Measurements from ENCODE around the gene CEP78. TPM values are rescaled to one million over a fixed set of nuclear protein-coding genes. Genes with fewer than 3 reads are reported as not detected.

CEP78 gene
- total and polyA plus RNA-seq, 11 donors: 1.1 to 8.2 (median 3.3) TPM

GRCh38 chr9:78298046-78298765 is 62.3 kb downstream of the CEP78 start:
- no peak for DNase-seq
- Histone ChIP-seq H3K9me3 (no peaks in the 10 kb centered on the region), H3K27ac (no peak overlapping the region), H3K4me3 (peak overlapping the region in 10 of 12 donors; percentile 29 to 72 (median 56)), H3K4me1 (peaks cover 6 to 29% (median 19%) of the 10 kb centered on the region in 12 donors), H3K27me3 (peaks cover 0 to 49% (median 11%) of the 10 kb centered on the region in 9 donors), H3K36me3 (no peaks in the 10 kb centered on the region)
- TF ChIP-seq POLR2A (IDR thresholded peaks at IDR 0.05): no peak
- TF ChIP-seq, protein P1, sequence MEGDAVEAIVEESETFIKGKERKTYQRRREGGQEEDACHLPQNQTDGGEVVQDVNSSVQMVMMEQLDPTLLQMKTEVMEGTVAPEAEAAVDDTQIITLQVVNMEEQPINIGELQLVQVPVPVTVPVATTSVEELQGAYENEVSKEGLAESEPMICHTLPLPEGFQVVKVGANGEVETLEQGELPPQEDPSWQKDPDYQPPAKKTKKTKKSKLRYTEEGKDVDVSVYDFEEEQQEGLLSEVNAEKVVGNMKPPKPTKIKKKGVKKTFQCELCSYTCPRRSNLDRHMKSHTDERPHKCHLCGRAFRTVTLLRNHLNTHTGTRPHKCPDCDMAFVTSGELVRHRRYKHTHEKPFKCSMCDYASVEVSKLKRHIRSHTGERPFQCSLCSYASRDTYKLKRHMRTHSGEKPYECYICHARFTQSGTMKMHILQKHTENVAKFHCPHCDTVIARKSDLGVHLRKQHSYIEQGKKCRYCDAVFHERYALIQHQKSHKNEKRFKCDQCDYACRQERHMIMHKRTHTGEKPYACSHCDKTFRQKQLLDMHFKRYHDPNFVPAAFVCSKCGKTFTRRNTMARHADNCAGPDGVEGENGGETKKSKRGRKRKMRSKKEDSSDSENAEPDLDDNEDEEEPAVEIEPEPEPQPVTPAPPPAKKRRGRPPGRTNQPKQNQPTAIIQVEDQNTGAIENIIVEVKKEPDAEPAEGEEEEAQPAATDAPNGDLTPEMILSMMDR (IDR thresholded peaks at IDR 0.05): no peak
- no peak for ATAC-seq
- intact Hi-C loops (cut with DNase I): no loop called here
- WGBS, 4 donors: 8 to 10% (median 8%) methylated on average over 16 of the region's 16 CpGs

- no peak for DNase-seq
Measured at GRCh38 chr9:78300209-78300608, 64.3 kb downstream of the CEP78 start.

GRCh38 chr9:78301466-78301865 is 65.6 kb downstream of the CEP78 start:
- ATAC-seq: no peak
- WGBS, 4 donors: 90 to 96% (median 94%) methylated on average over 2 of the region's 2 CpGs
- H3K4me1 ChIP-seq: peaks cover 6 to 21% (median 14%) of the 10 kb centered on the region in 12 donors

More at GRCh38 chr9:78300209-78300608, 64.3 kb downstream of the CEP78 start:
- TF ChIP-seq, protein P1 (IDR thresholded peaks at IDR 0.05): no peak
- no peak for TF ChIP-seq POLR2A (IDR thresholded peaks at IDR 0.05)
- no peak for ATAC-seq
- Histone ChIP-seq H3K36me3 (no peaks in the 10 kb centered on the region), H3K27me3 (peaks cover 0 to 49% (median 11%) of the 10 kb centered on the region in 9 donors), H3K4me3 (no peak overlapping the region), H3K4me1 (peaks cover 6 to 29% (median 19%) of the 10 kb centered on the region in 12 donors), H3K27ac (no peak overlapping the region), H3K9me3 (no peaks in the 10 kb centered on the region)
- intact Hi-C loops (cut with DNase I): no loop called here
- 93 to 96% (median 94%) methylated on average over 6 of the region's 6 CpGs for WGBS, 4 donors

More at GRCh38 chr9:78301466-78301865, 65.6 kb downstream of the CEP78 start:
- H3K27ac ChIP-seq: no peak overlapping the region
- intact Hi-C loops (cut with DNase I): no loop called here
- peaks cover 0 to 49% (median 11%) of the 10 kb centered on the region in 9 donors for H3K27me3 ChIP-seq
- no peaks in the 10 kb centered on the region for H3K36me3 ChIP-seq
- DNase-seq: no peak
- no peaks in the 10 kb centered on the region for H3K9me3 ChIP-seq
- no peak for TF ChIP-seq POLR2A (IDR thresholded peaks at IDR 0.05)
- TF ChIP-seq, protein P1 (IDR thresholded peaks at IDR 0.05): no peak
- no peak overlapping the region for H3K4me3 ChIP-seq
